Thymus (tissue), 11 donors: ENCODE results near the gene EPHA2. TPM values are rescaled to one million over a fixed set of nuclear protein-coding genes. Genes with fewer than 3 reads are reported as not detected.
"Not testable (repeated sequence)": the region's sequence is repeated elsewhere in the genome, so short reads cannot be mapped to it uniquely, and the experiment has no call there.

ENCODE experiments used
- DNase-seq, 9 donors: peaks; one replicate each; pipeline ENCODE4 v3.0.0-alpha.2; 2013; ENCODE audit warnings: low spot score in 9 of 9, low read depth in 6 of 9, missing footprints in 1 of 9
- H3K27ac ChIP-seq, 2 donors: one replicate each; pipeline ENCODE4 v1.5.1; 2013; ENCODE audit warnings: control low read depth in 1 of 2, low read depth in 1 of 2, low read length in 1 of 2, mild to moderate bottlenecking in 1 of 2, moderate library complexity in 1 of 2
- H3K27me3 ChIP-seq, 2 donors: one replicate each; pipeline ENCODE4 v1.5.1; 2013; ENCODE audit warnings: low read length in 1 of 2; ENCODE audit not compliant: control insufficient read depth in 2 of 2, insufficient read depth in 1 of 2
- H3K36me3 ChIP-seq, 2 donors: one replicate each; pipeline ENCODE4 v1.5.1; 2013; ENCODE audit warnings: low read length in 1 of 2, mild to moderate bottlenecking in 1 of 2, moderate library complexity in 1 of 2; ENCODE audit not compliant: control insufficient read depth in 2 of 2, insufficient read depth in 2 of 2
- H3K4me1 ChIP-seq, 2 donors: one replicate each; pipeline ENCODE4 v1.5.1; 2013; ENCODE audit warnings: low read length in 2 of 2; ENCODE audit not compliant: control insufficient read depth in 2 of 2, insufficient read depth in 2 of 2
- H3K4me3 ChIP-seq, 2 donors: one replicate each; pipeline ENCODE4 v1.5.1; 2013; ENCODE audit warnings: low read length in 2 of 2, control low read depth in 1 of 2, mild to moderate bottlenecking in 1 of 2
- H3K9me3 ChIP-seq, 2 donors: one replicate each; pipeline ENCODE4 v1.5.1; 2013; ENCODE audit warnings: low read length in 1 of 2, mild to moderate bottlenecking in 1 of 2; ENCODE audit not compliant: control insufficient read depth in 2 of 2, insufficient read depth in 1 of 2
- WGBS: extraction: QIAGEN DNeasy Blood & Tissue Kit; methylation state at CpG from one replicate; pipeline ENCODE4 v1.1.7; 2013; 5-methylcytosine and 5-hydroxymethylcytosine counted together
- polyA plus RNA-seq: library from polyadenylated mRNA; stranded (reverse); fragments of 200-250 nt; gene quantifications from one replicate; pipeline ENCODE4 v1.2.3, GENCODE V29; 2013
- total RNA-seq: library from RNA; stranded (reverse); fragments of 120-200 nt; gene quantifications from one replicate; pipeline ENCODE4 v1.2.4, GENCODE V29; 2013
- donor health status: healthy.

EPHA2 gene
- total and polyA plus RNA-seq, 2 donors, result 1.4 to 6.2 TPM

DNA sequence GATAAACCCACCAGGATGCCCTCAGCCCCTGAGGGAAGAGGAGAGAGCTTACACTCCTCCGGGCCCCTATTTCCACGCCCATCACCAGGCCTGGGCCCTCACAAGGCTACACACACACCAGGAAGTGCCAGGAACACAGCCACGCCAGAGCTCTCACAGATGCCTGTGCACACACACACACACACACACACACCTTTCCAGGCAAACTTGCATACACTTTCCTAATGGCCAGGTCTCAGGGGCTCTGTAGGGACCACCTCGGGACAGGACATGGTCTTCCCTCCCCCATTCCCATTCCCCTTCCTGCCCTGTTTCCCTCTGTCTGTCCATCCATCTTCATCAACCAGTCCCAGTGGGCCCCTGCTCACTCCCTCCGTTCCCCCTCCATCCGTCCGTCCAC lies 9.7 kb upstream of the EPHA2 start:
- Histone ChIP-seq H3K9me3 (peaks cover 0 to 10% of the 10 kb centered on the region in 2 donors), H3K4me1 (peaks cover 65 to 95% of the 10 kb centered on the region in 2 donors), H3K27me3 (peaks cover 0 to under 1% of the 10 kb centered on the region in 2 donors), H3K27ac (peak overlapping the region in 1 of 2 donors; percentile 76), H3K4me3 (no peak overlapping the region), H3K36me3 (no peaks in the 10 kb centered on the region)
- WGBS, result 88% methylated on average over 7 of the region's 7 CpGs
- DNase-seq, result peak in 1 of 9 donors; percentile 63

DNA sequence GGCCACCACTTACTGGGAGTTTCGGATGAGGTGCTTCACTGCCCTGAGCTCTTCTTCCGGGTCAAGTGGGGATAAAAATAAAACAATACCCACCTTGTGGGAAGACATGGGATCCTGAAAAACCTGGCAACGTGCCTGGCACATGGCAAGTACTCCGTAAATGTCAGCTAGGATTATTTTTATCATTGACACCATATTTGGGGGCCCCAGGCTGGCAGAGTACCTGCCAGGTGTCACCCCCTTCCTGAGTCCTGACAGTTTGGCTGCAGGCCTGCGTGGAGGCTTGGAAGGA lies 9.2 kb upstream of the EPHA2 start:
- 73% methylated on average over 5 of the region's 5 CpGs for WGBS
- Histone ChIP-seq H3K36me3 (no peaks in the 10 kb centered on the region), H3K27me3 (no peaks in the 10 kb centered on the region), H3K4me3 (no peak overlapping the region), H3K4me1 (peaks cover 65 to 99% of the 10 kb centered on the region in 2 donors), H3K27ac (peak overlapping the region in 1 of 2 donors; percentile 76), H3K9me3 (peaks cover 0 to 10% of the 10 kb centered on the region in 2 donors)
- no peak for DNase-seq

GRCh38 chr1:16164213-16165072 lies 8.6 kb upstream of the EPHA2 start:
- peak in 1 of 9 donors; percentile 26 for DNase-seq
- WGBS, result 89% methylated on average over 17 of the region's 17 CpGs
- no peaks in the 10 kb centered on the region for H3K27me3 ChIP-seq
- H3K9me3 ChIP-seq, result peaks cover 0 to 10% of the 10 kb centered on the region in 2 donors
- peak overlapping the region in 1 of 2 donors; percentile 76 for H3K27ac ChIP-seq
- H3K4me1 ChIP-seq, result peaks cover 64 to 99% of the 10 kb centered on the region in 2 donors
- H3K4me3 ChIP-seq, result no peak overlapping the region
- no peaks in the 10 kb centered on the region for H3K36me3 ChIP-seq

DNA sequence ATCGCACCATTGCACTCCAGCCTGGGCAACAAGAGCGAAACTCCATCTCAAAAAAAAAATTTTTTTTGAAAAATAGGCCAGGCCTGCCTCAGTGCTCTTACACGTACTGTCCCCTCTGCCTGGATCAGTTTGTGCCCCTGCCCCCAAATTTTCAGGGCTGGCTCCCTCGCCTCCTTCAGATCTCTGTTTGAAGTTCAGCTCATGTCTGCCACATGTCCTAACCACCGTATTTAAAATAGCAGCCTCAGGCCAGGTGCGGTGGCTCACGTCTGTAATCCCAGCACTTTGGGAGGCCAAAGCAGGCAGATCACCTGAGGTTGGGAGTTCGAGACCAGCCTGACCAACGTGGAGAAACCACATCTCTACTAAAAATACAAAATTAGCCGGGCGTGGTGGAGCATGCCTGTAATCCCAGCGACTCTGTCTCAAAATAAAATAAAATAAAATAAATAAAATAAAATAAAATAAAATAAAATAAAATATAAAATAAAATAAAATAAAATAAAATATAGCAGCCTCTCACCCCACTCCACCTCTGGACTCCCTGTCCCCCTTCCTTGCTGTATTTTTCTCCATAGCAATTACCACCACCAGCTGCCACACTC lies 7.8 kb upstream of the EPHA2 start:
- DNase-seq, result peak in 1 of 9 donors; percentile 60
- H3K36me3 ChIP-seq, H3K4me3 ChIP-seq, H3K9me3 ChIP-seq, H3K27me3 ChIP-seq: not testable (repeated sequence)
- peak overlapping the region in 1 of 2 donors; percentile 94 for H3K27ac ChIP-seq
- 58% methylated on average over 12 of the region's 12 CpGs for WGBS
- peaks cover 58 to 98% of the 10 kb centered on the region in 2 donors for H3K4me1 ChIP-seq

GRCh38 chr1:16162163-16162822 lies 6.4 kb upstream of the EPHA2 start:
- Histone ChIP-seq H3K27ac (peak overlapping the region; percentile 19 to 94), H3K27me3 (peaks cover 0 to 6% of the 10 kb centered on the region in 2 donors), H3K4me1 (peaks cover 56 to 99% of the 10 kb centered on the region in 2 donors), H3K4me3 (peak overlapping the region; percentile 1 to 27), H3K36me3 (no peaks in the 10 kb centered on the region), H3K9me3 (peaks cover 0 to 10% of the 10 kb centered on the region in 2 donors)
- WGBS, result 5% methylated on average over 32 of the region's 32 CpGs
- DNase-seq, result peak; percentile 63 to 93 (median 76)

GRCh38 chr1:16161717-16162116 lies 5.8 kb upstream of the EPHA2 start:
- 85% methylated on average over 5 of the region's 5 CpGs for WGBS
- peak in 1 of 9 donors; percentile 68 for DNase-seq
- Histone ChIP-seq H3K4me3 (peak overlapping the region in 1 of 2 donors; percentile 27), H3K4me1 (peaks cover 58 to 99% of the 10 kb centered on the region in 2 donors), H3K27ac (peak overlapping the region in 1 of 2 donors; percentile 94), H3K27me3 (peaks cover 1 to 12% of the 10 kb centered on the region in 2 donors), H3K36me3 (no peaks in the 10 kb centered on the region), H3K9me3 (peaks cover 0 to 12% of the 10 kb centered on the region in 2 donors)

GRCh38 chr1:16158993-16159831 lies 3.3 kb upstream of the EPHA2 start:
- 94% methylated on average over 16 of the region's 16 CpGs for WGBS
- no peak for DNase-seq
- Histone ChIP-seq H3K27me3 (peaks cover 25 to 37% of the 10 kb centered on the region in 2 donors), H3K36me3 (no peaks in the 10 kb centered on the region), H3K4me3 (no peak overlapping the region), H3K27ac (no peak overlapping the region), H3K9me3 (peaks cover 0 to 31% of the 10 kb centered on the region in 2 donors), H3K4me1 (peaks cover 48 to 98% of the 10 kb centered on the region in 2 donors)

- H3K9me3 ChIP-seq, result peaks cover 0 to 34% of the 10 kb centered on the region in 2 donors
- no peak overlapping the region for H3K27ac ChIP-seq
- peaks cover 51 to 98% of the 10 kb centered on the region in 2 donors for H3K4me1 ChIP-seq
- H3K27me3 ChIP-seq, result peaks cover 37 to 49% of the 10 kb centered on the region in 2 donors
- DNase-seq, result peak in 3 of 9 donors; percentile 41 to 77 (median 57)
- 36% methylated on average over 5 of the region's 5 CpGs for WGBS
- H3K36me3 ChIP-seq, result no peaks in the 10 kb centered on the region
- H3K4me3 ChIP-seq, result no peak overlapping the region
These were observed 2.2 kb upstream of the EPHA2 start for GRCh38 chr1:16158025-16158424.
